GM12801 (cell line): ENCODE measurements around the gene STYXL2.

Experiments used
- CTCF ChIP-seq: IDR thresholded peaks from one replicate; pipeline ENCODE4 v1.5.1; 2011; ENCODE audit warnings: control low read depth; ENCODE audit not compliant: insufficient read length; ENCODE audit errors: extremely low read depth

Gene STYXL2

GRCh38 chr1:167127661-167128060, 33.8 kb downstream of the STYXL2 start:
- no peak for TF ChIP-seq CTCF

- no peak for TF ChIP-seq CTCF
These were observed 34.7 kb downstream of the STYXL2 start for GRCh38 chr1:167128261-167129227.

- no peak for TF ChIP-seq CTCF
These were observed 37.1 kb downstream of the STYXL2 start for GRCh38 chr1:167130829-167131510.

- no peak for TF ChIP-seq CTCF
These were observed 38.6 kb downstream of the STYXL2 start for GRCh38 chr1:167132301-167133010.

- no peak for TF ChIP-seq CTCF
These were observed 41.5 kb downstream of the STYXL2 start for GRCh38 chr1:167135281-167135840.

GRCh38 chr1:167136191-167136614, 42.3 kb downstream of the STYXL2 start:
- TF ChIP-seq CTCF = no peak

GRCh38 chr1:167136806-167137205, 42.9 kb downstream of the STYXL2 start:
- TF ChIP-seq CTCF = no peak
